Frontal cortex (tissue), 4 donors: ENCODE results near the gene CDC42EP5. TPM values are rescaled to one million over a fixed set of nuclear protein-coding genes. Genes with fewer than 3 reads are reported as not detected.

Experiments used
- DNase-seq, 2 donors: peaks; one replicate each; pipeline ENCODE4 v3.0.0; 2012; ENCODE audit warnings: low spot score in 2 of 2
- FAIRE-seq: peaks from 2 replicates; lab custom pipeline; 2012; peaks lifted over from hg19 to GRCh38; lab: Jason Lieb, UNC
- total RNA-seq: library from RNA; depleted of rRNA; stranded (reverse); fragments of >200 nt; gene quantifications from one replicate; pipeline ENCODE4 v1.2.3, GENCODE V29; 2014
- donor health status: control.
- donor health status: control.
- donor health status: control.

The CDC42EP5 gene
- total RNA-seq, 1 donor from 2014 or later: 4.1 TPM

- FAIRE-seq (no peak), DNase-seq (peak; percentile 57 to 66)
Measured at GRCh38 chr19:54464044-54464629, 9.0 kb downstream of the CDC42EP5 start.

GRCh38 chr19:54463531-54464043 is 9.5 kb downstream of the CDC42EP5 start, which contains the start of gene LENG9:
Gene LENG9 (minus strand): TSS chr19:54463778. CDS start chr19:54463526, 252 bp downstream.
- no peak for FAIRE-seq
- DNase-seq: peak; percentile 92

- FAIRE-seq (no peak), DNase-seq (peak in 1 of 2 donors; percentile 70)
Measured at GRCh38 chr19:54462655-54463530, 10.2 kb downstream of the CDC42EP5 start.

GRCh38 chr19:54462047-54462654 is 10.9 kb downstream of the CDC42EP5 start:
- FAIRE-seq (no peak), DNase-seq (peak in 1 of 2 donors; percentile 30)

- no peak for FAIRE-seq
Measured at GRCh38 chr19:54461613-54462012, 11.5 kb downstream of the CDC42EP5 start.

GRCh38 chr19:54461210-54461609 is 11.9 kb downstream of the CDC42EP5 start:
- FAIRE-seq (no peak), DNase-seq (no peak)

More at GRCh38 chr19:54461613-54462012, 11.5 kb downstream of the CDC42EP5 start:
- no peak for DNase-seq

GRCh38 chr19:54460230-54461005 is 12.7 kb downstream of the CDC42EP5 start:
- no peak for DNase-seq
- no peak for FAIRE-seq

GRCh38 chr19:54459282-54460229 is 13.5 kb downstream of the CDC42EP5 start:
- DNase-seq (no peak), FAIRE-seq (no peak)

GRCh38 chr19:54458648-54459281 is 14.3 kb downstream of the CDC42EP5 start:
- FAIRE-seq (no peak), DNase-seq (no peak)

GRCh38 chr19:54457773-54458647 is 15.1 kb downstream of the CDC42EP5 start:
- DNase-seq (no peak), FAIRE-seq (no peak)

GRCh38 chr19:54456423-54457373 is 16.4 kb downstream of the CDC42EP5 start:
- FAIRE-seq: no peak
- no peak for DNase-seq

GRCh38 chr19:54455786-54456422 is 17.2 kb downstream of the CDC42EP5 start:
- DNase-seq: no peak
- FAIRE-seq: no peak

- DNase-seq (no peak), FAIRE-seq (no peak)
Measured at GRCh38 chr19:54454781-54455675, 18.1 kb downstream of the CDC42EP5 start.

- FAIRE-seq: no peak
Measured at GRCh38 chr19:54453921-54454780, 18.9 kb downstream of the CDC42EP5 start.

More at GRCh38 chr19:54453921-54454780, 18.9 kb downstream of the CDC42EP5 start:
- DNase-seq: no peak
